B cell (primary cell): Measurements from ENCODE around the gene TRPV2.

ENCODE experiments used
- EZH2 ChIP-seq: IDR thresholded peaks from 2 replicates; pipeline ENCODE4 v1.6.1; 2012; ENCODE audit warnings: borderline replicate concordance, low read depth, mild to moderate bottlenecking, moderate library complexity, low read length; ENCODE audit not compliant: insufficient read depth, poor library complexity, severe bottlenecking
- TF ChIP-seq, protein P1 (sequence below): fragments of 200-600 bp; IDR thresholded peaks from one replicate; pipeline ENCODE4 v1.8.0; 2022; ENCODE audit warnings: antibody characterized with exemption, mild to moderate bottlenecking

DNA sequence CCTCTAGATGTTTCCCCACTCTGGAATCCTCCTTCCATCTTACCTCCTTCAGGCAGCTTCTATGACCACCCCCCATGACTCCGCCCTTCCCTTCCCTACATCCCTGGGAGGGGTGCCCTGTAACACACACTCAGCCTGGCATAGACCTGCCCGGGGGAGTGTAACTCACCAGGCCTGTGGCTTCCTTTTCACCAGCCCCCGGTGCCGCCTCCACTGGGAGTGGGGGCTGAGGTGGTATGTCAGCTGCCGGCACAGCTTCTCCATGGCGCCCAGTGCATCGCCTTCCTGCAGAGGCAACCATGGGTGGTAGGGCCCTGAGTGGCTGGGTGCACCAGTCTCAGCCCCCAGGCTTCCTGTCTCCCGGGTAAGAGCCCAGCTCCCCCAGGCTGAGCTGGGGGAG is 32.3 kb downstream of the TRPV2 start:
- TF ChIP-seq, protein P1, sequence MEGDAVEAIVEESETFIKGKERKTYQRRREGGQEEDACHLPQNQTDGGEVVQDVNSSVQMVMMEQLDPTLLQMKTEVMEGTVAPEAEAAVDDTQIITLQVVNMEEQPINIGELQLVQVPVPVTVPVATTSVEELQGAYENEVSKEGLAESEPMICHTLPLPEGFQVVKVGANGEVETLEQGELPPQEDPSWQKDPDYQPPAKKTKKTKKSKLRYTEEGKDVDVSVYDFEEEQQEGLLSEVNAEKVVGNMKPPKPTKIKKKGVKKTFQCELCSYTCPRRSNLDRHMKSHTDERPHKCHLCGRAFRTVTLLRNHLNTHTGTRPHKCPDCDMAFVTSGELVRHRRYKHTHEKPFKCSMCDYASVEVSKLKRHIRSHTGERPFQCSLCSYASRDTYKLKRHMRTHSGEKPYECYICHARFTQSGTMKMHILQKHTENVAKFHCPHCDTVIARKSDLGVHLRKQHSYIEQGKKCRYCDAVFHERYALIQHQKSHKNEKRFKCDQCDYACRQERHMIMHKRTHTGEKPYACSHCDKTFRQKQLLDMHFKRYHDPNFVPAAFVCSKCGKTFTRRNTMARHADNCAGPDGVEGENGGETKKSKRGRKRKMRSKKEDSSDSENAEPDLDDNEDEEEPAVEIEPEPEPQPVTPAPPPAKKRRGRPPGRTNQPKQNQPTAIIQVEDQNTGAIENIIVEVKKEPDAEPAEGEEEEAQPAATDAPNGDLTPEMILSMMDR: no peak
- no peak for TF ChIP-seq EZH2
